HuH-7 (cell line): ENCODE data around the gene GFPT1.
A peak's percentile ranks its signal among the peaks of the same experiment; 100 is the strongest.

Experiments
- DNase-seq: peaks from one replicate; pipeline ENCODE4 v3.0.0; 2011; ENCODE audit warnings: low spot score

Gene GFPT1

GRCh38 chr2:69291004-69291650, 95.9 kb downstream of the GFPT1 start:
- no peak for DNase-seq

GRCh38 chr2:69288429-69288828, 98.6 kb downstream of the GFPT1 start:
- DNase-seq = no peak

- no peak for DNase-seq
Observed at GRCh38 chr2:69287544-69287943, 99.5 kb downstream of the GFPT1 start.

GRCh38 chr2:69285379-69285894, 101.6 kb downstream of the GFPT1 start:
- no peak for DNase-seq

GRCh38 chr2:69280796-69281412, 106.1 kb downstream of the GFPT1 start:
- no peak for DNase-seq

- no peak for DNase-seq
Observed at GRCh38 chr2:69279931-69280681, 106.9 kb downstream of the GFPT1 start.

GRCh38 chr2:69279211-69279610, 107.8 kb downstream of the GFPT1 start:
- DNase-seq = no peak

GRCh38 chr2:69278366-69278765, 108.7 kb downstream of the GFPT1 start:
- no peak for DNase-seq

- DNase-seq = no peak
Observed at GRCh38 chr2:69275490-69275889, 111.5 kb downstream of the GFPT1 start.

GRCh38 chr2:69272803-69273471, 114.1 kb downstream of the GFPT1 start:
- peak; percentile 21 for DNase-seq

GRCh38 chr2:69271831-69272257, 115.2 kb downstream of the GFPT1 start:
- DNase-seq = no peak
